SW480 (cell line): ENCODE data around the gene BEST1.
A peak's percentile ranks its signal among the peaks of the same experiment; 100 is the strongest.
"Not testable (repeated sequence)": the region's sequence is repeated elsewhere in the genome, so short reads cannot be mapped to it uniquely, and the experiment has no call there.

Experiments used
- DNase-seq: peaks from one replicate; pipeline ENCODE4 v3.0.0-alpha.2; 2016; ENCODE audit warnings: low spot score

BEST1 gene

GRCh38 chr11:61949169-61950034, 749 bp upstream of the BEST1 start:
- DNase-seq: peak; percentile 98

- DNase-seq: no peak
Measured at GRCh38 chr11:61951484-61952135, 1.5 kb downstream of the BEST1 start.

- no peak for DNase-seq
Measured at GRCh38 chr11:61952882-61953281, 2.7 kb downstream of the BEST1 start.

- DNase-seq: not testable (repeated sequence)
Measured at GRCh38 chr11:61953632-61954031, 3.5 kb downstream of the BEST1 start.

GRCh38 chr11:61954106-61954850, 4.1 kb downstream of the BEST1 start:
- DNase-seq: peak; percentile 39

- no peak for DNase-seq
Measured at GRCh38 chr11:61954851-61955421, 4.8 kb downstream of the BEST1 start.

- DNase-seq: no peak
Measured at GRCh38 chr11:61955422-61956135, 5.4 kb downstream of the BEST1 start.

GRCh38 chr11:61956191-61957020, 6.3 kb downstream of the BEST1 start:
- no peak for DNase-seq

GRCh38 chr11:61957021-61957770, 7.0 kb downstream of the BEST1 start:
- no peak for DNase-seq

GRCh38 chr11:61958590-61958989, 8.4 kb downstream of the BEST1 start:
- peak; percentile 27 for DNase-seq

- DNase-seq: peak; percentile 92
Measured at GRCh38 chr11:61959114-61959513, 9.0 kb downstream of the BEST1 start.

GRCh38 chr11:61959678-61960077, 9.5 kb downstream of the BEST1 start:
- DNase-seq: no peak

GRCh38 chr11:61960532-61960931, 10.4 kb downstream of the BEST1 start:
- no peak for DNase-seq

- peak; percentile 83 for DNase-seq
Measured at GRCh38 chr11:61961570-61962212, 11.5 kb downstream of the BEST1 start.

GRCh38 chr11:61962213-61963015, 12.3 kb downstream of the BEST1 start:
- DNase-seq: peak; percentile 38

- DNase-seq: peak; percentile 54
Measured at GRCh38 chr11:61963016-61963281, 12.8 kb downstream of the BEST1 start.

- DNase-seq: peak; percentile 43
Measured at GRCh38 chr11:61963282-61964057, 13.3 kb downstream of the BEST1 start.

- DNase-seq: peak; percentile 29
Measured at GRCh38 chr11:61964058-61964665, 14.0 kb downstream of the BEST1 start.
